OCI-LY1 (cell line): ENCODE data around the gene MARCHF5.

Experiments
- CTCF ChIP-seq: fragments of 200-600 bp; sonication (generic), shearing (Covaris generic); IDR thresholded peaks from 2 replicates; pipeline ENCODE4 v1.5.1; 2017; ENCODE audit warnings: mild to moderate bottlenecking, antibody characterized with exemption, low read length, moderate library complexity, mixed read lengths
- EZH2 ChIP-seq: fragments of 200-600 bp; sonication (generic), shearing (Covaris generic); IDR thresholded peaks from 2 replicates; pipeline ENCODE4 v1.8.0; 2017; ENCODE audit warnings: borderline replicate concordance, mixed run types, mild to moderate bottlenecking, antibody characterized with exemption, low read length, moderate library complexity, mixed read lengths

GRCh38 chr10:92327445-92328433, 36.8 kb downstream of the MARCHF5 start:
- TF ChIP-seq CTCF, result no peak
- TF ChIP-seq EZH2, result no peak
